Stomach (tissue), 19 donors: Measurements from ENCODE around the gene SH3GLB1. TPM values are rescaled to one million over a fixed set of nuclear protein-coding genes. Genes with fewer than 3 reads are reported as not detected.
"Not testable (repeated sequence)": the region's sequence is repeated elsewhere in the genome, so short reads cannot be mapped to it uniquely, and the experiment has no call there.

Experiments used
- DNase-seq, 2 donors: peaks; one replicate each; pipeline versions ENCODE4 v3.0.0 to v3.0.0-alpha.2; 2013 to 2019
- H3K27ac ChIP-seq, 5 donors: fragments of 200-600 bp in 4 of 5; sonication (generic) in 4 of 5; one replicate each; pipeline ENCODE4 v1.5.1; 2013 to 2019; ENCODE audit warnings: mild to moderate bottlenecking in 1 of 5, moderate library complexity in 1 of 5
- H3K27me3 ChIP-seq, 3 donors: fragments of 200-600 bp; sonication (generic); one replicate each; pipeline ENCODE4 v1.5.1; 2017 to 2019; ENCODE audit warnings: mixed run types in 1 of 3
- H3K36me3 ChIP-seq, 4 donors: fragments of 200-600 bp; sonication (generic); 1 replicate in 3 of 4; 2 replicates in 1 of 4; pipeline ENCODE4 v1.5.1; 2016 to 2019
- H3K4me1 ChIP-seq, 4 donors: fragments of 200-600 bp; sonication (generic); one replicate each; pipeline ENCODE4 v1.5.1; 2016 to 2019
- H3K4me3 ChIP-seq, 4 donors: fragments of 200-600 bp; sonication (generic) in 3 of 4; one replicate each; pipeline ENCODE4 v1.5.1; 2016 to 2019; ENCODE audit warnings: mild to moderate bottlenecking in 1 of 4
- H3K9me3 ChIP-seq, 4 donors: fragments of 200-600 bp; sonication (generic); one replicate each; pipeline ENCODE4 v1.5.1; 2016 to 2019
- CTCF ChIP-seq, 7 experiments: fragments of 450-650 bp in 4 of 7; fragments of 200-600 bp in 3 of 7; sonication (generic) in 3 of 7; IDR thresholded peaks; one replicate each; pipeline ENCODE4 v1.5.1; 2016 to 2019; ENCODE audit warnings: antibody characterized with exemption in 7 of 7, control low read depth in 2 of 7, mild to moderate bottlenecking in 1 of 7
- EP300 ChIP-seq: sonication (generic); formaldehyde crosslinking; IDR thresholded peaks from one replicate; pipeline ENCODE4 v1.6.1; 2017; ENCODE audit warnings: antibody characterized with exemption
- POLR2A ChIP-seq, 4 donors: fragments of 450-650 bp; IDR thresholded peaks; one replicate each; pipeline ENCODE4 v1.6.1; 2016; ENCODE audit warnings: antibody characterized with exemption in 4 of 4, control low read depth in 2 of 4, mild to moderate bottlenecking in 1 of 4, moderate library complexity in 1 of 4
- POLR2AphosphoS5 ChIP-seq, 3 donors: sonication (generic); formaldehyde crosslinking; IDR thresholded peaks; one replicate each; pipeline ENCODE4 v1.6.1; 2016; ENCODE audit warnings: antibody characterized with exemption in 3 of 3
- WGBS, 5 donors: extraction: QIAGEN DNeasy Blood & Tissue Kit in 3 of 5; methylation state at CpG; one replicate each; pipeline versions ENCODE4 v1.1.5 to v1.1.7; 2013 to 2018; 5-methylcytosine and 5-hydroxymethylcytosine counted together
- intact Hi-C: fragments of 100-400 bp; cut with DNase I; formaldehyde crosslinking; loops from one replicate; pipeline ENCODE4 v1.15.1; 2023; ENCODE audit warnings: low total_unique reads
- long read RNA-seq, 10 donors: transcript quantifications; one replicate each; lab custom pipeline, GENCODE V29; 2026
- polyA plus RNA-seq, 3 donors: library from polyadenylated mRNA; stranded (reverse); fragments of 200-250 nt; gene quantifications; one replicate each; pipeline ENCODE4 v1.2.3, GENCODE V29; 2013
- total RNA-seq, 5 donors: library from RNA; depleted of rRNA; stranded (reverse); fragments of >200 nt; gene quantifications; one replicate each; pipeline versions ENCODE4 v1.1.0 to v1.2.3, GENCODE V29; 2014 to 2016
- donor health status: healthy with polysubstance abuse.
- donor health status: Bipolar disorder and iron deficiency.
- donor health status: healthy.

Gene SH3GLB1
- total RNA-seq (10 to 100 TPM; 25.2 to 95.5 (median 50.3) TPM), polyA plus RNA-seq (10 to 100 TPM; 29.4 to 31.0 (median 30.2) TPM)
- long read RNA-seq, donor 1, full-length matches to known transcripts: 6 of 6 reads
- long read RNA-seq, donor 1, partial matches to known transcripts: 0 of 6 reads
- long read RNA-seq, donor 1, other reads (novel, unspliced or antisense): 0 of 6 reads
- long read RNA-seq, donor 2, full-length matches to known transcripts: 9 of 15 reads
- long read RNA-seq, donor 2, partial matches to known transcripts: 6 of 15 reads
- long read RNA-seq, donor 2, other reads (novel, unspliced or antisense): 0 of 15 reads
- long read RNA-seq, donor 3, full-length matches to known transcripts: 5 of 5 reads
- long read RNA-seq, donor 3, partial matches to known transcripts: 0 of 5 reads
- long read RNA-seq, donor 3, other reads (novel, unspliced or antisense): 0 of 5 reads
- long read RNA-seq, donor 4, full-length matches to known transcripts: 1 of 1 reads
- long read RNA-seq, donor 4, partial matches to known transcripts: 0 of 1 reads
- long read RNA-seq, donor 4, other reads (novel, unspliced or antisense): 0 of 1 reads
- long read RNA-seq, donor 5, full-length matches to known transcripts: 15 of 15 reads
- long read RNA-seq, donor 5, partial matches to known transcripts: 0 of 15 reads
- long read RNA-seq, donor 5, other reads (novel, unspliced or antisense): 0 of 15 reads
- long read RNA-seq, donor 6: 0 reads
- long read RNA-seq, donor 7, full-length matches to known transcripts: 10 of 10 reads
- long read RNA-seq, donor 7, partial matches to known transcripts: 0 of 10 reads
- long read RNA-seq, donor 7, other reads (novel, unspliced or antisense): 0 of 10 reads
- long read RNA-seq, donor 8, full-length matches to known transcripts: 7 of 13 reads
- long read RNA-seq, donor 8, partial matches to known transcripts: 6 of 13 reads
- long read RNA-seq, donor 8, other reads (novel, unspliced or antisense): 0 of 13 reads
- long read RNA-seq, donor 9, full-length matches to known transcripts: 7 of 12 reads
- long read RNA-seq, donor 9, partial matches to known transcripts: 5 of 12 reads
- long read RNA-seq, donor 9, other reads (novel, unspliced or antisense): 0 of 12 reads
- long read RNA-seq, donor 10, full-length matches to known transcripts: 1 of 1 reads
- long read RNA-seq, donor 10, partial matches to known transcripts: 0 of 1 reads
- long read RNA-seq, donor 10, other reads (novel, unspliced or antisense): 0 of 1 reads

- H3K4me1 ChIP-seq: peaks cover 21 to 51% (median 44%) of the 10 kb centered on the region in 4 donors
- intact Hi-C loops: no loop called here
- TF ChIP-seq CTCF (IDR thresholded peaks at IDR 0.05) (peak in 5 of 7 experiments; percentile 81 to 98 (median 95)), POLR2A (IDR thresholded peaks at IDR 0.05) (no peak), POLR2AphosphoS5 (IDR thresholded peaks at IDR 0.05) (peak; percentile 30 to 83 (median 82)), EP300 (no peak)
- H3K27ac ChIP-seq: peak within 1 kb of the TSS; percentile 91 to 99 (median 96)
- no peaks in the 10 kb centered on the region for H3K36me3 ChIP-seq
- 0 to 1% (median 0%) methylated on average over 40 to 71 of the region's 71 CpGs for WGBS, 5 donors
- no peaks in the 10 kb centered on the region for H3K9me3 ChIP-seq
- H3K27me3 ChIP-seq: no peaks in the 10 kb centered on the region
- DNase-seq: peak; percentile 88 to 96
- H3K4me3 ChIP-seq: peak within 1 kb of the TSS; percentile 74 to 82 (median 78)
Measured at GRCh38 chr1:86704458-86704971, at the start of gene SH3GLB1. SH3GLB1 (plus strand) TSS chr1:86704576; CDS start chr1:86704900, 324 bp downstream.

- DNase-seq, intact Hi-C loops, H3K4me3 ChIP-seq, H3K27me3 ChIP-seq, H3K27ac ChIP-seq, H3K9me3 ChIP-seq, H3K4me1 ChIP-seq, H3K36me3 ChIP-seq: not testable (repeated sequence)
- WGBS, 5 donors: 38 to 60% (median 47%) methylated on average over 7 of the region's 7 CpGs
Measured at GRCh38 chr1:86658381-86658780, 46.0 kb upstream of the SH3GLB1 start.

GRCh38 chr1:86666368-86666767 lies 38.0 kb upstream of the SH3GLB1 start:
- H3K36me3 ChIP-seq: no peaks in the 10 kb centered on the region
- H3K27me3 ChIP-seq: no peaks in the 10 kb centered on the region
- H3K4me1 ChIP-seq: no peaks in the 10 kb centered on the region
- no peak overlapping the region for H3K4me3 ChIP-seq
- 85 to 100% (median 90%) methylated on average over 2 to 4 of the region's 4 CpGs for WGBS, 5 donors
- TF ChIP-seq POLR2A (IDR thresholded peaks at IDR 0.05) (no peak), CTCF (IDR thresholded peaks at IDR 0.05) (no peak), EP300 (no peak), POLR2AphosphoS5 (IDR thresholded peaks at IDR 0.05) (no peak)
- no peaks in the 10 kb centered on the region for H3K9me3 ChIP-seq
- no peak for DNase-seq
- intact Hi-C loops: no loop called here
- no peak overlapping the region for H3K27ac ChIP-seq

- TF ChIP-seq POLR2AphosphoS5 (IDR thresholded peaks at IDR 0.05): no peak
- no peak for TF ChIP-seq EP300
- no peak for TF ChIP-seq CTCF (IDR thresholded peaks at IDR 0.05)
- TF ChIP-seq POLR2A (IDR thresholded peaks at IDR 0.05): no peak
- 48 to 66% (median 57%) methylated on average over 1 of the region's 1 CpG for WGBS, 5 donors
- Histone ChIP-seq H3K27me3 (no peaks in the 10 kb centered on the region), H3K4me1 (no peaks in the 10 kb centered on the region), H3K9me3 (no peaks in the 10 kb centered on the region), H3K36me3 (no peaks in the 10 kb centered on the region), H3K4me3 (no peak overlapping the region), H3K27ac (no peak overlapping the region)
- DNase-seq: peak in 1 of 2 donors; percentile 8
- intact Hi-C loops: no loop called here
Measured at GRCh38 chr1:86687595-86687994, 16.8 kb upstream of the SH3GLB1 start.
